ENCODE data around the gene ARHGEF28.

Gene ARHGEF28

GRCh38 chr5:73935719-73936118, 309.7 kb downstream of the ARHGEF28 start:
- DNase-seq (ENCODE audit: insufficient read length, low spot score) (no peak), FAIRE-seq (no peak)
- TF ChIP-seq, protein P1, sequence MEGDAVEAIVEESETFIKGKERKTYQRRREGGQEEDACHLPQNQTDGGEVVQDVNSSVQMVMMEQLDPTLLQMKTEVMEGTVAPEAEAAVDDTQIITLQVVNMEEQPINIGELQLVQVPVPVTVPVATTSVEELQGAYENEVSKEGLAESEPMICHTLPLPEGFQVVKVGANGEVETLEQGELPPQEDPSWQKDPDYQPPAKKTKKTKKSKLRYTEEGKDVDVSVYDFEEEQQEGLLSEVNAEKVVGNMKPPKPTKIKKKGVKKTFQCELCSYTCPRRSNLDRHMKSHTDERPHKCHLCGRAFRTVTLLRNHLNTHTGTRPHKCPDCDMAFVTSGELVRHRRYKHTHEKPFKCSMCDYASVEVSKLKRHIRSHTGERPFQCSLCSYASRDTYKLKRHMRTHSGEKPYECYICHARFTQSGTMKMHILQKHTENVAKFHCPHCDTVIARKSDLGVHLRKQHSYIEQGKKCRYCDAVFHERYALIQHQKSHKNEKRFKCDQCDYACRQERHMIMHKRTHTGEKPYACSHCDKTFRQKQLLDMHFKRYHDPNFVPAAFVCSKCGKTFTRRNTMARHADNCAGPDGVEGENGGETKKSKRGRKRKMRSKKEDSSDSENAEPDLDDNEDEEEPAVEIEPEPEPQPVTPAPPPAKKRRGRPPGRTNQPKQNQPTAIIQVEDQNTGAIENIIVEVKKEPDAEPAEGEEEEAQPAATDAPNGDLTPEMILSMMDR (IDR thresholded peaks at IDR 0.05; ENCODE audit: insufficient read depth, missing control alignments), result no peak

DNA sequence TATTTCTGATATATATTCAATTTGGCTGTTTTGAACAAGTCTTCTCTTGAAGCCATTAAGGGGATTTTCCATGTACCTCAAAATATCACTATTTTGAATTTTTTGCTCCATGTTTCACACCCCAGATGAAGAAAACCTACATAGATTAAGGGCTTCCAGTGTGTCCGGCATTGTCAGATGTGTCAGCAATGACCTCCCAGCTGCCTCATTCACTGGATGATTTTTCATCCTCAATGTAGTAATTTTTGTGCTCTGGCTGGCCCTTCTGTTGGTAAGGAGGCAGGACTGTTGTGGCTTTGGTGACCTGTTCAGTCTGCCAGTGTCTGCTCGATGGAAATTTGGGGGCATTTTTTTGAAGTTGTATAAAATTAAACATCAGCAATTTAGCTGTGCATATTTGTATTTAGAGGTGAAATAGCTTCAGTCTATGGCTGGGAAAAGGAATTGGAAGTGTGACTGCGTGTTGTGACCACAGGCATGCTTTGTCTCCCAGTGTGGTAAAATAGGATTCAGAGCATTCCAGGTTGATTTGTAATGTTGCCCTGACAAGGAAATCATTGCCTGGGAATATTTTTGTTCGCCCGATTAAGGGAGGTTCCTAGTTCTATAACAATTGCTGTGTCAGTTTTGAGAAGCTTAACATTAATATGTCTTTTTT, 312.4 kb downstream of the ARHGEF28 start:
- DNase-seq (ENCODE audit: insufficient read length, low spot score), result no peak
- TF ChIP-seq, protein P1 (IDR thresholded peaks at IDR 0.05; ENCODE audit: insufficient read depth, missing control alignments), result no peak
- FAIRE-seq, result no peak

DNA sequence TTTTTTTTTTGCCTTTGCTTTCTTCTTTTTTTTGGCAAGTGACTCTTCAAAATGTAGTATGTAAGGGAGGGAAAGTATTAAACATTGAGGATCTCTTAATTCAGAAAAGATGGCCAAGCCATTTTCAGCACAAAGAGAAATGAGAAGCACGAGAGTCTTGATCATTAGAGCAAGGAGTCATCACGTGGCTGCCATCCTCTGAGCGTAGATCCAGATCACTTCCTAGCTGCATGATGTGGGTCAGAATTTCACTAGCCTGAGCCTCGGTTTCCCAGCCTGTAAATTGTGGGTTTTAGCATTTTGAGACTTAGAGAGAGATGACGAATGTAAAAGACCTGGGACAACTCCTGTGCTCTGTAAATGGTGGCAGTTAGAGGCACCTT, 312.9 kb downstream of the ARHGEF28 start:
- FAIRE-seq, result no peak
- DNase-seq (ENCODE audit: insufficient read length, low spot score), result no peak

GRCh38 chr5:73939557-73939956, 313.6 kb downstream of the ARHGEF28 start:
- TF ChIP-seq, protein P1 (IDR thresholded peaks at IDR 0.05; ENCODE audit: insufficient read depth, missing control alignments), result no peak
- no peak for FAIRE-seq
- no peak for DNase-seq (ENCODE audit: insufficient read length, low spot score)

More for the DNA sequence above, 312.9 kb downstream of the ARHGEF28 start:
- TF ChIP-seq, protein P1 (IDR thresholded peaks at IDR 0.05; ENCODE audit: insufficient read depth, missing control alignments), result no peak

DNA sequence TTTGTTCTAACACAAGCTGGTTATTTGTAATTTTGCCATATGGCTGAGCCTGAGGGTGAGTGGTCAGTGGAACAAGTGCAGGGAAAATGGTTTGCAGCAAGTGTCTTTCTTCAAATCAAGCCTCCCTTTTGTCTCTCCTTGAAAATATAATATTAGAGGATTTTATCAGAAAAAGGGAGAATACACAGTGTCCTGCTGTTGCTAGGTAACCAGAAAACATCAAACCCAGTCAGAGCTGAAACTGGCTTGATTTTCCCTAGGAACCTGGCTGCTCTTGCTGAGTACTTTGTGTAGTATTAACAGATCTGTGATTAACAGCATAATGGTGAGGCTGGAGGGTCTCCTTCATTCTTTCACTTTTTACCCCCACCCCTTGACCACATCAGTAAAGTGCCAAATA, 314.0 kb downstream of the ARHGEF28 start:
- TF ChIP-seq, protein P1 (IDR thresholded peaks at IDR 0.05; ENCODE audit: insufficient read depth, missing control alignments), result no peak
- FAIRE-seq, result no peak

DNA sequence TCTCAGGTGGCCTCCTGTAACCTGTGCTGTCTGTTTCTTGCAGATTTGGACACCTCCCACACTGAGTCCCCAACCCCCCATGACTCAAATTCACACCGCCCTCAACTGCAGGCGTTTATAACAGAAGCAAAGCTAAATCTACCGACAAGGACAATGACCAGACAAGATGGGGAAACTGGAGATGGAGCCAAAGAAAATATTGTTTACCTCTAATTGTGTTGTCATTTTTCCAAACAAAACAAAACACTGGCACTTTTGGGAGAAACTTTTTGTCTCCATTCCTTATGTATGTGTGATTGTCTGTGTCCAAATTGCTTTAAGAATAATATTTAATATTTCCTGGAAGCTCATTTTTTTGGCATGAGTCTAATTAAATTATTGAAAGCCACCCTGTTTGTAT, 314.8 kb downstream of the ARHGEF28 start:
- TF ChIP-seq, protein P1 (IDR thresholded peaks at IDR 0.05; ENCODE audit: insufficient read depth, missing control alignments), result no peak
- FAIRE-seq, result no peak
- DNase-seq (ENCODE audit: insufficient read length, low spot score), result no peak

More for the DNA sequence above, 314.0 kb downstream of the ARHGEF28 start:
- DNase-seq (ENCODE audit: insufficient read length, low spot score), result no peak

- TF ChIP-seq, protein P1 (IDR thresholded peaks at IDR 0.05; ENCODE audit: insufficient read depth, missing control alignments), result no peak
- FAIRE-seq (no peak), DNase-seq (ENCODE audit: insufficient read length, low spot score) (no peak)
These were observed 316.8 kb downstream of the ARHGEF28 start for GRCh38 chr5:73942783-73943182.

Data from D721Med (cell line).